IPS-NIHi11 (cell line): ENCODE results near the gene WDR4.
"Not testable (repeated sequence)": the region's sequence is repeated elsewhere in the genome, so short reads cannot be mapped to it uniquely, and the experiment has no call there.

Experiments used
- DNase-seq: peaks from one replicate; pipeline ENCODE4 v3.0.0; 2012; ENCODE audit warnings: mixed read lengths, low spot score

WDR4 gene, protein sequence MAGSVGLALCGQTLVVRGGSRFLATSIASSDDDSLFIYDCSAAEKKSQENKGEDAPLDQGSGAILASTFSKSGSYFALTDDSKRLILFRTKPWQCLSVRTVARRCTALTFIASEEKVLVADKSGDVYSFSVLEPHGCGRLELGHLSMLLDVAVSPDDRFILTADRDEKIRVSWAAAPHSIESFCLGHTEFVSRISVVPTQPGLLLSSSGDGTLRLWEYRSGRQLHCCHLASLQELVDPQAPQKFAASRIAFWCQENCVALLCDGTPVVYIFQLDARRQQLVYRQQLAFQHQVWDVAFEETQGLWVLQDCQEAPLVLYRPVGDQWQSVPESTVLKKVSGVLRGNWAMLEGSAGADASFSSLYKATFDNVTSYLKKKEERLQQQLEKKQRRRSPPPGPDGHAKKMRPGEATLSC

DNA sequence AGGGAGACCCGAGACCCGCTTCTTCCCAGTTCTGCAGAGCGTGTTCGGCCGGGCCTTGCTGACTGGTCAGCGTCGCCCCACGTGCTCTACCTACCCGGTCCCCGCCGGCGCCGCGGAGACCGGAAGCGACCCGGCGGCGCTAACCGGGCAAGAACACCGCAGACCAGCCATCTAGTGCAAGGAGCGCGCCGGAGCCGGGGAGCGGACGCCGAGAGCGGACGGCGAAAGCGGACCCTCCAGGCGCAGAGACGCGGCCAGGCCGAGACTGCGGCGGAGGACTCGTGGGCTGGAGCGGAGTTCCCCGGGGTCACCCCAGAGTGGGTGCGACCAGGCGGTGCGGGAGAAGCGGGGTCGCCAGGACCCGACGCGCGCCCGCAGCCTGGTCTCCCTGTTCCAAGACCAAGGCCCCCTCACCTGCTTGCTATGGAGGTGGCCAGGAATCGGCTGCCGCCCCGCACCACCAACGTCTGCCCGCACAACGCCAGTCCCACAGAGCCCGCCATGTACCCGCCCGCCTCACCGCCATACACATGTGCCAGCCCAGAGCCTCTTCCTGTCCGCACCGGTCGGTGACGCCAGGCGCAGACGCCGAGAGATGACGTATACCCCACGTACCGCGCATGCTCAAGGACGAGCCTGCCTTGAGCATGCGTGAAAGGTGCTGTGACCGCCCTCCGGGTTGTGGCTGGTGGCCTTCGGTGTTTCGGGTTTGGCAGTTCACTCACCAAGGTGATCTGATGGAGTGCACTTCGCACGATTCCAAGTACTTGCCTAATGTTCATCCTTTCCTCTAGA lies at the start of gene WDR4:
Gene WDR4, minus strand, starts transcription at position 547 of the 795 bp plus-strand sequence. Its CDS starts 44 bp downstream, at position 503.
- DNase-seq, result peak; percentile 97

DNA sequence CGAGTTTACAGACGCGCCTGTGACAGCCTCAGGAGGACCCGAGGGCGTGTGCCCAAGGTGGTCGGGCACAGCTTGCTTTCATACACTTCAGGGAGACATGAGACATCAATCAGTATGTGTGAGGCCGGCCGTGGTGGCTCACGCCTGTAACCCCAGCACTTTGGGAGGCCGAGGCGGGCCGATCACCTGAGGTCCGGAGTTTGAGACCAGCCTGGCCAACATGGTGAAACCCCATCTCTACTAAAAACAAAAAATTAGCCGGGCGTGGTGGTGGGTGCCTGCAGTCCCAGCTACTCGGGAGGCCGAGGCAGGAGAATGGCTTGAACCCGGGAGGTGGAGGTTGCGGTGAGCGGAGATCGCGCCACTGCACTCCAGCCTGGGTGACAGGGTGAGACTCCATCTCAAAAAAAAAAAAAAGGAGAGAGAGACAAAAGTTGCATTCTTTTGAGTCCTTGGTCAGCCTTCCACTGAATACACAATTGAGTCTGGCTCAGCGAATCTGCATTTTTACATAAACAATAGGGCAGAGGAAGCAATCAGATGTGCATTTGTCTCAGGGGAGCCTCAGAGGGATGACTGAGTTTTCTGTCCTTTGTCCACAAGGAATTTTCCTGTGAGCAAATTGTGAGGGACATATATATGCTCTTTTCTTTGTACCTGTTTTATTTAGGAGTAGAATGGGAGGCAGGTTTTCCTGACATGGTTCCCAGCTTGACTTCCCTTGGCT lies 48.3 kb upstream of the WDR4 start:
- DNase-seq, result not testable (repeated sequence)

DNA sequence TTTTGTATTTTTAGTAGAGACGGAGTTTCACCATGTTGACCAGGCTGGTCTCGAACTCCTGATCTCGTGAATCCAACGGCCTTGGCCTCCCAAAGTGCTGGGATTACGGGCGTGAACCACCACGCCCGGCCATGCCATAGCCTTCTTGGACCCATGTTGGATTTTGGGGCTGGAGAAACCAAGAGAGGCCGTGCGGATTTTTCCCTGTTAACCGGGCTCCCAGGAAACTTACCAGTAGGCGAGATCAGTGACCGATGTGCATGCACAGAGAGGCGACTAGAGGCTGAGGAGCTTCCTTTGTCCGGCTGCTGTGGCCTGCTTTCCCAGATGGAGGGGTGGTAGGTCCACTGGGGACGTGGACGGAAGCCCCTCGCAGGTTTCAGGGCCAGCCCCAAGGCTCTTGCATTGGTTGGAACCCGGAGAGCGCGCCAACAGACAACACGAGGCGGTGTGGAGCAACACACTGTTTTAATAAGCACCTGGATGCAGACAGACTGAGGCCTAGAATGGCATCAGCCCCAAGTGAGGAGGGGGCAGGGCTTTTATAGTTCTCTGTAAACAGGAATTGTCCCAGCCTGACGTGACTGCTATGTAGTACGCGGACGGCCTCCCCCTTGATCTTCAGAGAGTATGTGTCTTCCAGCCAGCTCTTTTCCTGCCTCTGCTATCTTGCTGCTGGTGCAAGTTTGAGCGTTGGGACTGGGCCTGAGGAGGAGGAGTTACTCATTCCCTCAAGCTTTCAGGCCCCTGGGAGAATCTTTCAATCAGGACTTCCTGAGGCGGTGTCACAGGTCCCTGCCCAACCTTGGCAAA lies 46.0 kb upstream of the WDR4 start, which contains the start of gene ERVH48-1:
Gene ERVH48-1, minus strand, starts transcription at position 517 of the 813 bp plus-strand sequence. CDS start 6,624 bp downstream, outside the sequence.
- no peak for DNase-seq

DNA sequence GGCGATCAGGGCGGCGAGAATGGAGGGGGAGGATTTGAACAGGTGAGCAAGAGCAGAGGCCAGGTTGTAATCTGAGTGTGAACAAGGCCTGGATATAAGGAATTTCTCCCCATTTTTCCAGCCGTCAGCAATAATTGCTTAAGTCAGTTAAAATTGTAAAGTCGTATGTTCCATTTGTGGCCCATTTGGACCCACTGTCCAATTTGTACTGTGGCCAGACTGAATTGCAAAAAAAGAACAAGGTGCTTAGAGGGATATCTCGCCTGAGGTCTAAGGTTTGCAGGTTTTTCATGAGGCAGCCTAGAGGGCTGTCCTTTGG lies 45.1 kb upstream of the WDR4 start:
- no peak for DNase-seq

DNA sequence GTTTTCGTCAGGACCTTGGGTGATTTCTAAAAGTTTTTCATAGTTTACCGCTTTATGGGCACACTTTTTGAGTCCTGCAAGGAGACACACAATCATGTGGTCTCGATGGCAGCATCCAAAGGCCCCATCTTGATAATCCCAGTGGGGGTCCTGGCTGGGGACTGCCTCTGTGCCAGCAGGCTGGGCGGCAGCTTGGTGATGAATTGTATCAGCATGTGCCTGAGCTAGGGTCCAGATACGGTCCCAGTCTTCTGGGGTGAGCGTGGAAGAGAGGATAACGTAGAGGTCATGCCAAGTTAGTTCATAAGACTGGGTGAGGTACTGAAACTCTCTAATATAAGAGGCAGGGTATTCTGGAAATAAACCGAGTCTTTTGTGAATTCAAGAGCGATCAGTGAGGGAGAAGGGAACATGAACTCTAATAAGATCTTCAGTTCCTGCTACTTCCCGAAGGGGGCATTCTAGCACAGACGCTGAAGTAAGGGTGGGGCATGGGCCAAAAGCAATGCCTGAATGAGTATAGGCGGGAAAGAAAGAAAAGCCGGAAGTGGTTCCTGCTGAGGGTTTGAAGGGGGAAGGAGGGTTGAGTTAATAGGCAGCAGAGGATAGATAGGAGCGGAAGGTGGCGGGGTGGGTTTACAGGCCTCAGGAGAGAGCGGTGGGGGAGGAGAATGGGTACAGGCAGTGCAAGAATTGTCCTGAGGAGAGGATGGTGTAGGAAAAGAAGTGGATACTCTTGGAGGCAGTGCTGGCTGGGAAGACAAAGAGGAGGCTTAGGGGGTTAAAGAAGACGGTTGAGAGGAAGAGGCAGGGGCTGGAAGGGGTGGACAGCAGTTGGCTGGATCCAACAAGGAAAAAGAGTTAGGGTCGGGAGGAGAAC lies 44.5 kb upstream of the WDR4 start:
- peak; percentile 89 for DNase-seq

DNA sequence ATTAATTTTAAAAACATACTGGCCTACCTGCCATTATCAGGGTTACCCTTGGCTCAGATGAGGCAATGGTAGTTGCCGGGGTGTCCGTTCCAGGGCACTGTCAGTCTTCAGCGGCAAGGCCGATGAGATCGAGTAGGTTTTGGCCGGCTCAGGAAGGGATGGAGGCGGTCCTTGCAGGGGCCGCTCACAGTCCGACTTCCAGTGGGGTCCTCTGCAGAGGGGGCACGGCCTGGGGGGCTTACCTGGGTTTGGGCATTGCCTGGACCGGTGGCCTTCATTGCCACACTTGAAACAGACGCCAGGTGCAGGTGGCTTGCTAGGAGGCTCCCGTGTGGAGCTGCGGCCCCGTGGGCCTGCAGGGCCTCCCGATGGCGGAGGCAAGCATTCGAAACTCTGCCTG lies 43.6 kb upstream of the WDR4 start:
- no peak for DNase-seq

DNA sequence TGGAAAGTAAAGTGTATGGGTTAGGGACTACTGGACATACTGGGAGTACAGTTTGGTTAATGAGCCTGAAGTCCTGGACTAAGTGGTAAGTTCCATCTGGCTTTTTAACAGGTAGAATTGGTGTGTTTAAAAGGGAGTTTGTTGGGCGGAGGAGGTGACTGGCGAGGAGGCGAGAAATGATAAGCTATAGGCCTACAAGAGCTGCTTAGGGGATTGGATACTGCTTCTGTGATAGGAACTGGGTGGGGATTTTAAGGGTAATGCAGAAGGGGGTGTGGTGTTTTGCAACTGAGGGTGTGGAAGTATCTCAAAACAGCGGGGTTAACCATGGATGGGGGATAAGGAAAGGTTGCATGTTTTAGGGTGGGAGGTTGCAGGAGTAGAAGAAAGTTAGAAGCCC lies 42.6 kb upstream of the WDR4 start:
- DNase-seq, result no peak

DNA sequence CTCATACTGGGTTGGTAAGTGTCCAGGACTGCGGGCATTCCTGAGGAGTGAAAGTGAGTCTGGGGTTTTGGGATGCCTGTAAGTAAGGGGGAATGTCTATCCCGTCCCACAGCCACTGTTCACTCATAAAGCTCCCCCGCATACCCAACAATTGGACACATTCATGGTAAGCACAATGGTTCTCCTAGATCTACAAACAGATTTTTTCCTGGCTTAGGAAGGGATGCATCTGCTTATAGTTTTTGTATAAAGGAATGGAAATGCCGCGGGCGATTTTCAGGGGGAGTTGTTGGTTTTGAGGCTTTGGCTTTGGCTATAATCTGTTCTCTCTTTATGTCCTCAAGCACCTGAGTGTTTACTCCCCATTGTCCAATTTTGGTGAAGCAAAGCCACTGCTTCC lies 39.0 kb upstream of the WDR4 start:
- DNase-seq, result no peak

DNA sequence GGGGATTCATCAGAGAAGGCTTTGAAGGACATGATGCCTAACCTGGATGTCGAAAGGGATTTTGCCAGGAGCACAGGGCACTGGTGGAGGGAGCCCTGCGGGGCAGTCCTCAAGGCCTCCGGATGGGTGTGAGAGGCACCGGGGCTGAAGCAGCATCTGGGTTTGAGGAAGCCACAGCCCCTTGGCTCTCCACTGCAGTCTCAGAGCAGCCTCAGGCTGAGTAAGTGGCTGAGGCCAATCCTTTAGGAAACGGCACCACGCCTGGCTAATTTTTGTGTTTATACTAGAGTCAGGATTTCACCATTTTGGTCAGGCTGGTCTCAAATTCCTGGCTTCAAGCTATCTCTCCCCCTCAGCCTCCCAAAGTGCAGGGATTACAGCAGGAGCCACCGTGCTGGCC lies 34.1 kb upstream of the WDR4 start:
- DNase-seq, result no peak

DNA sequence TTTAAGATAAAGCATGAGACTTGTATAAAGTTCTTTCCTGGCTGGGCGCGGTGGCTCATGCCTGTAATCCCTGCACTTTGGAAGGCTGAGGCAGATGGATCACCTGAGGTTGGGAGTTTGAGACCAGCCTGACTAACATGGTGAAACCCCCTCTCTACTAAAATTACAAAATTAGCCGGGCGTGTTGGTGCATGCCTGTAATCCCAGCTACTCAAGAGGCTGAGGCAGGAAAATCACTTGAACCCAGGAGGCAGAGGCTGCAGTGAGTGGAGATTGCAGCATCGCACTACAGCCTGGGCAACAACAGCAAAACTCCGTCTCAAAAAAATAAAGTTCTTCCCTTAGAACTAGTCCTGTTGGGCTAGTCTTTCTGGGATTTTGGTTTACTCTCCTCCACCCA lies 32.6 kb upstream of the WDR4 start:
- not testable (repeated sequence) for DNase-seq

DNA sequence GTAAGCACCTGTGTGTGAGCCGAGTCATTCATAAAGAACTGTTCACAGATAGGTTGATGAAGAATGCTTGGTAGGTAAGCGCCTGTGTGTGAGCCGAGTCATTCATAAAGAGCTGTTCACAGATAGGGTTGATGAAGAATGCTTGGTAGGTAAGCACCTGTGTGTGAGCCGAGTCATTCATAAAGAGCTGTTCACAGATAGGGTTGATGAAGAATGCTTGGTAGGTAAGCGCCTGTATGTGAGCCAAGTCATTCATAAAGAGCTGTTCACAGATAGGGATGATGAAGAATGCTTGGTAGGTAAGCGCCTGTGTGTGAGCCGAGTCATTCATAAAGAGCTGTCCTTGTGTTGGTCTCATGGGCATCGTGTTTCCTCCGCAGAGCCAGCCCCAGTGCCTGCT lies 29.1 kb upstream of the WDR4 start:
- not testable (repeated sequence) for DNase-seq

DNA sequence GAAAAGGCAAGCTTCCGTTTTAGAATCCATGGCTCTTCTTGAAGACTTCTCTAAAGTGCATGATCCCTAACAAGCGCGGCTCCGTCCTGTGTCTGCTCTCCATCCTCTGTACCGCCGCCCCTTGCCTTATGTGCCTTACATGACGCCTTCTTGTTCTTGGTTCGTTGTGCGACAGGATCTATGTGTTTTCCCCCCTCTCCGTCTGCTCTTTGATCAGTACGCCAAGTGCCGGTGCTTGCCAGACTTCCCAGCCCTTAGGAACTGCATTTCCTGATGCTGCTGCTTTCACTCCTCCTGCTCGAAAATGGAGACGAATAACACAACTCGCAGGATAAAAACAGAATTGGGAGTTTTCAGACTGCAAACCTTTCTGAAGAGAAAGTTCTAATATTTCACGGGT lies 26.9 kb upstream of the WDR4 start:
- DNase-seq, result no peak

DNA sequence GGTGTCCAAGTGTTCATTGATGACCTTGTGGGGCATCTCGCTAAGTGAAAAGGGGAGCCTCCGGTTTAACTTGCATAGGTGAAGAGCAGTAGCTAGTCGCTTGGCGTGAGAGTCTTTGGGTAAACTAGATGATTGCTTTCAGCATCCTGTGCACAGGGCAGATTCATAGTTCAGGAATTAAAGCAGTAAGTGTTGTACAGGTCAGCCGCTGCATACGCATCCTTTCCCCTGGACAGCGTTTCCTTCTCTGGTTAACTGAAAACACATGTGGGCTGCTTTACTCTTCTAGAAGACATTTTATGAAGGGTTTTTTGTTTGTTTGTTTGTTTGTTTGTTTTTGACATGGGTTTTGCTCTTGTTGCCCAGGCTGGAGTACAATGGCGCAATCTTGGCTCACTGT lies 25.9 kb upstream of the WDR4 start:
- no peak for DNase-seq

DNA sequence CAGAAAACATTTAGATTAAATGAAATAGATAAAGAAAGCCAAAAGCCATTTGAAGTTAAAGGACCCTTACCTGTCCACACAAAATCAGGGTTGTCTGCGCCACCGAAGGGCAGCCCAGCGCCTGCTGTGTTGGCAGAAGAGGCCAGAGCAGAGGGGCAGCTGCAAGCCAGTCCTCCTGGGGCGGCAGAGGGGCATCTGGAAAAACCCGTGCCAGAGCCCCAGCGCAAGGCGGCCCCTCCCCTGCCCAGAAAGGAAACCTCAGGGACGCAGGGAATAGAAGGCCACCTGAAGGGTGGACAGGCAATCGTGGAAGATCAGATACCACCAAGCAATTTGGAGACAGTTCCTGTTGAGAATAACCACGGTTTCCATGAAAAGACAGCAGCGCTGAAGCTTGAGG lies 24.5 kb upstream of the WDR4 start:
- DNase-seq, result no peak

DNA sequence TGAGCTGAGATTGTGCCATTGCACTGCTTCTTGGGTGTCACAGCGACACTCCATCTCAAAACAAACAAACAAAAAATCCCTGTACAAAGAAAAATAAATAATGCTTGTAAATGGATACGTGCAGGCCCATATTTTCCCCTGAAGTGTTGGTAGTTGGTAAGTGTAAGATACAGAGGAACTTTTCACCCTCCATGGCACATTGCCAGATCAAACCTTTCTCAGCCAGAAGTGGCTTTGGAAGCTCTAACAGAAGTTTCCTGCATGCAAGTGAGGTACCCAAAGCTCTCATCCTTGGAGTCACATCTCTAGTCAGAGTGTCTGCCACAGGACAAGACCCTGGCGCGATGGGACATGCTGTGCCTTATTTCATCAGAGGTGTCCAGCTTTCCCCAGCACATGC lies 21.1 kb upstream of the WDR4 start:
- no peak for DNase-seq

DNA sequence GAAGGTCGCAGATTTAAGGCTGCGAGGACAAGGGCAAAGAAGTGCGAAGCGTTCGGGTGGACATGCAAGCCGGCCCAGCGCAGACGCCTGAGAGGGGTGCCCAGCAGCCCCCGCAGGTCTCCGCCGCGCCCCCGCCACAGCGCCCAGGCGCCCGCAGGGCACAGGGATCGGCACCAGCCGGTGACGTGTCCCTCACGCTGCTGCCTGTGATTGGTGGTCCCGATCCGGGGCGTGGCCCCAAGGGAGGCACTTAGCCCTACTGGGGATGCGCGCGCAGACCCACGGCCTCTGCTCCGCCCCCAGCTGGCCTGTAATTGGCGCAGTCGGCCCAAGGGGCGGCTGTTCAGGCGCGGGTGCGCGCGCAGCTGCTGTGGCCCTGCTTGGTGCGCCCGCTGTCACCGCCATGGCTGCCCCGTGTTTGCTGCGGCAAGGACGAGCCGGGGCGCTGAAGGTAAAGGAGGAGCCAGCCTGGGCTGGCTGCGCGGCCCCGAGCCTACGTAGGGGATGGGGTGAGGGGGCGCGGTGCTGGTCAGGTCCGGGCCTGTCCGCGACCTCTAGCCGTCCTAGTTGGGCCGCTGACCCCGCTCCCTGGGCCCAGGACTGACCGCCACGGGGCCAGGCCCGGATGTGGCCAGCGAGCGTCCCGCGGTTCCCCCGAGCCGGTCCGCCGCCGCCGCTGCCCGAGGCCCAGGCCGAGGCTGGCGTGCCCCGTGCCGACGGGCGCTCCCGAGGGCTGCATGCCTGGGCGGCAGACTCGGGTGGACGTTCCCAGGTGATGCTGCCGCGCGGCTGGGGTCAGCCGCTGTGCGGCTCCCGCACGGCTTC lies 13.8 kb upstream of the WDR4 start, which contains the start of gene NDUFV3:
Gene NDUFV3, plus strand, starts transcription at position 379 of the 825 bp plus-strand sequence. Its CDS starts 25 bp downstream, at position 404.
- peak; percentile 98 for DNase-seq

DNA sequence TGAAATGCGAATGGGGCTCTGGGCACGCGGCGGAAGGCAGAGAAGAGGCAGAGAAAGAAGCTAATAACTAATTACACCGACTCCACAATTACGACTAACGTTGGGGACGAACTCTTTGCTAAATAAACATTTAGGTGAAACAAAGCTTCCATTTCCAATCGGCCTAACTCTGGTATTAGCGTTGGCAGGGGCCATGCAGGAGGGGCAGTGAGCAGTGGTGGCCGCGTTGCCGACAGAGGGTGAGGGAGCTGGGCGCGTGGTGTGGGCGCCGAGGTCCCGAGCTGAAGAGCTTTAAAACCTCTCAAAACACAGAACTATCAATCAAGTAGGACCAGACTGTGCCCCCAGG lies 13.2 kb upstream of the WDR4 start:
- no peak for DNase-seq

DNA sequence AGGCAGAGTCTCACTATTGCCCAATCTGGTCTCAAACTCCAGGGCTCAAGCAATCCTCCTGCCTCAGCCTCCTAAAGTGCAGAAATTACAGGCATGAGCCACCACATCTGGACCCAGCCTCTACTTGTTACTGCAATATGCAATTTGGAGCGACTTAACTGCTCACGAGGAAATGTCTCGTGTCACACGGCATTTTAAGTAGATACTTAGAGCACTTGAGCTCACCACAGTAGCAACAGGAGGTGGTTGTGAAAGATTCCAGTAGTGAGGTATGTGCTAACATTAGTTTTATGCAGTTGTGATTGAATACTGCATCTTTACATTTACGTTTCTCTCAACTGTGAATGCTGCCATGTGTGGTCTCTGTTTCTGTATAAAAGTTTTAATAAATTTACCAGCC lies 8.0 kb upstream of the WDR4 start:
- DNase-seq, result no peak

DNA sequence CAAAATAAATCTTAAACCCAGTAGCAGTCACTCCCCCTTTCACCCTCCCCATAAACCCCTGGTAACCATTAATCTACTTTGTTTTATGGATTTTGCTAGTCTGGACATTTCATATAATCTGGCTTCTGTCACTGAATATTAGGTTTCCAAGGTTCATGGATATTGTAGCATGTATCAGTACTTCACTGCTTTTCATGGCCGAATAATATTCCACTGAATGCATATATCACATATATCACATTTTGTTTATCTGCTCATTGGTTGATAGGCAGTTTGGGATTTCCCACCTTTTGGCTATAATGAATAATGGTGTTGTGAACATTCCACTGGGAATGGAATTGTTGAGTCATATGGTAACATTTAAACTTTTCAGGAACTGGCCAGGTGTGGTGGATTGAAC lies 4.6 kb upstream of the WDR4 start:
- no peak for DNase-seq

DNA sequence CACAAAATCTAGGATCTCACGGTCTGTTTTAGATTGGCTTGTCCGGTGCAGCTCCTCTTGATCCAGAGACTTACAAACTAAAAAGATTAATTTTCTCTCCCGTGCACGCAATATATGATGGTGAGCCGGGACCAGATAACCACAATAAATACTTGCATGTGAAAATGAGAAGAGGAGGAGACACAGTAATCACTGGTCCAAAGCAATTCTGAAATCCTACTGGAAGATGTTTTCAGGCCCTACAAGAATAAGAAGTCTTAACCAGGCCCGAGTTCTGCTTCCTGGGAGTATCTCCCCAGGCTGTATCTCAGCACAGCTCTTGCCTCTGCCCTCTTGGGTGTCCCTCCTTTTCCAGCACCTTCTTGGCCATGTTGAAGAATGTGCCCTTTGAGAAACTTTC lies 1.0 kb upstream of the WDR4 start:
- DNase-seq, result no peak
